Body of pancreas (tissue), 4 donors: ENCODE results near the gene ZNF500. TPM values are rescaled to one million over a fixed set of nuclear protein-coding genes. Genes with fewer than 3 reads are reported as not detected.

Source experiments
- ATAC-seq: fragments of 150-250 bp; one replicate; pipeline ENCODE4 v1.9.1; 2016
- DNase-seq, 4 donors: peaks; one replicate each; pipeline ENCODE4 v3.0.0-alpha.2; 2019
- H3K27ac ChIP-seq, 4 donors: fragments of 200-600 bp; sonication (generic); 1 replicate in 3 of 4; 2 replicates in 1 of 4; pipeline versions ENCODE4 v1.5.1 to v1.6.1; 2016 to 2019; ENCODE audit warnings: mild to moderate bottlenecking in 1 of 4, mixed read lengths in 1 of 4, moderate library complexity in 1 of 4
- H3K27me3 ChIP-seq, 2 donors: fragments of 200-600 bp; sonication (generic); one replicate each; pipeline ENCODE4 v1.6.0; 2016; ENCODE audit warnings: mild to moderate bottlenecking in 1 of 2
- H3K36me3 ChIP-seq, 2 donors: fragments of 200-600 bp; sonication (generic); replicated peaks in 1 of 2; 2 replicates each; pipeline ENCODE4 v1.5.1; 2016; ENCODE audit warnings: low read depth in 2 of 2; ENCODE audit not compliant: insufficient read depth in 1 of 2
- H3K4me1 ChIP-seq: fragments of 200-600 bp; sonication (generic); one replicate; pipeline ENCODE4 v1.6.0; 2016
- H3K4me3 ChIP-seq, 2 donors: fragments of 200-600 bp; sonication (generic); 1 replicate in 1 of 2; 2 replicates in 1 of 2; pipeline ENCODE4 v1.5.1; 2016 to 2019
- H3K9me3 ChIP-seq, 3 donors: fragments of 200-600 bp; sonication (generic); 1 replicate in 2 of 3; 2 replicates in 1 of 3; pipeline ENCODE4 v1.5.1; 2016
- POLR2A ChIP-seq, 3 donors: fragments of 450-650 bp; IDR thresholded peaks; one replicate each; pipeline ENCODE4 v1.6.1; 2016; ENCODE audit warnings: antibody characterized with exemption in 3 of 3, mild to moderate bottlenecking in 2 of 3
- WGBS, 2 donors: methylation state at CpG; one replicate each; pipeline ENCODE4 v1.1.5; 2017; 5-methylcytosine and 5-hydroxymethylcytosine counted together
- intact Hi-C: fragments of 100-400 bp; cut with DNase I; formaldehyde crosslinking; loops from one replicate; pipeline ENCODE4 v1.15.1; 2023
- total RNA-seq, 2 donors: library from RNA; depleted of rRNA; stranded (reverse); fragments of >200 nt; gene quantifications; one replicate each; pipeline ENCODE4 v1.1.0, GENCODE V29; 2016
- TF ChIP-seq, protein P1 (sequence below), 7 experiments: fragments of 450-650 bp in 4 of 7; fragments of 200-600 bp in 3 of 7; sonication (generic) in 3 of 7; IDR thresholded peaks; one replicate each; pipeline ENCODE4 v1.5.1; 2016 to 2019; ENCODE audit warnings: antibody characterized with exemption in 7 of 7

ZNF500 gene
- total RNA-seq, 2 donors from 2014 or later, result 7.5 to 13.8 TPM

DNA sequence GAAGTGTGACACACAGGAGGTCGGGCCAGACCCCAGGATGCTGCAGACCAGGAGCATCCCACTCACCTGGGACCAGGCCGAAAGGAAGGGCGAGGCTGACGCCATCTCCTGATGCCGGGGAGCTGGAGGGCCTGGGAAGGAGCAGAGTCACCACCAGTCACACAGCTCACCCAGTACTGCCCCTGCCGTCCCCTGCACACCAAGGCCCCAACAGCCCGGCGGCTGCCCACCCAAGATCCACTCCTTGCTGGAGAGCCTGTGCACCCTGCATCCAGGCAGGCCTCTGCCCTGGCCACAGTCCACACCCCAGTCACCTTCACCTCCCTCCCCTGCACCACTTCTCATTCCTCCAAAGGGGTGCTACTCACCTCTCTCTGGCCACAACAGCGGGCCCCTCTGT lies 4.8 kb downstream of the ZNF500 start:
- no peak for TF ChIP-seq POLR2A (IDR thresholded peaks at IDR 0.05)
- TF ChIP-seq, protein P1, sequence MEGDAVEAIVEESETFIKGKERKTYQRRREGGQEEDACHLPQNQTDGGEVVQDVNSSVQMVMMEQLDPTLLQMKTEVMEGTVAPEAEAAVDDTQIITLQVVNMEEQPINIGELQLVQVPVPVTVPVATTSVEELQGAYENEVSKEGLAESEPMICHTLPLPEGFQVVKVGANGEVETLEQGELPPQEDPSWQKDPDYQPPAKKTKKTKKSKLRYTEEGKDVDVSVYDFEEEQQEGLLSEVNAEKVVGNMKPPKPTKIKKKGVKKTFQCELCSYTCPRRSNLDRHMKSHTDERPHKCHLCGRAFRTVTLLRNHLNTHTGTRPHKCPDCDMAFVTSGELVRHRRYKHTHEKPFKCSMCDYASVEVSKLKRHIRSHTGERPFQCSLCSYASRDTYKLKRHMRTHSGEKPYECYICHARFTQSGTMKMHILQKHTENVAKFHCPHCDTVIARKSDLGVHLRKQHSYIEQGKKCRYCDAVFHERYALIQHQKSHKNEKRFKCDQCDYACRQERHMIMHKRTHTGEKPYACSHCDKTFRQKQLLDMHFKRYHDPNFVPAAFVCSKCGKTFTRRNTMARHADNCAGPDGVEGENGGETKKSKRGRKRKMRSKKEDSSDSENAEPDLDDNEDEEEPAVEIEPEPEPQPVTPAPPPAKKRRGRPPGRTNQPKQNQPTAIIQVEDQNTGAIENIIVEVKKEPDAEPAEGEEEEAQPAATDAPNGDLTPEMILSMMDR (IDR thresholded peaks at IDR 0.05), result no peak
- Histone ChIP-seq H3K27ac (no peak overlapping the region), H3K9me3 (no peaks in the 10 kb centered on the region), H3K4me3 (no peak overlapping the region), H3K27me3 (no peaks in the 10 kb centered on the region), H3K36me3 (peaks cover 4 to 31% of the 10 kb centered on the region in 2 donors), H3K4me1 (peaks cover 14% of the 10 kb centered on the region)
- ATAC-seq (no peak), DNase-seq (no peak)
- intact Hi-C loops, result no loop called here
- WGBS, 2 donors, result 89 to 94% methylated on average over 8 to 9 of the region's 9 CpGs

DNA sequence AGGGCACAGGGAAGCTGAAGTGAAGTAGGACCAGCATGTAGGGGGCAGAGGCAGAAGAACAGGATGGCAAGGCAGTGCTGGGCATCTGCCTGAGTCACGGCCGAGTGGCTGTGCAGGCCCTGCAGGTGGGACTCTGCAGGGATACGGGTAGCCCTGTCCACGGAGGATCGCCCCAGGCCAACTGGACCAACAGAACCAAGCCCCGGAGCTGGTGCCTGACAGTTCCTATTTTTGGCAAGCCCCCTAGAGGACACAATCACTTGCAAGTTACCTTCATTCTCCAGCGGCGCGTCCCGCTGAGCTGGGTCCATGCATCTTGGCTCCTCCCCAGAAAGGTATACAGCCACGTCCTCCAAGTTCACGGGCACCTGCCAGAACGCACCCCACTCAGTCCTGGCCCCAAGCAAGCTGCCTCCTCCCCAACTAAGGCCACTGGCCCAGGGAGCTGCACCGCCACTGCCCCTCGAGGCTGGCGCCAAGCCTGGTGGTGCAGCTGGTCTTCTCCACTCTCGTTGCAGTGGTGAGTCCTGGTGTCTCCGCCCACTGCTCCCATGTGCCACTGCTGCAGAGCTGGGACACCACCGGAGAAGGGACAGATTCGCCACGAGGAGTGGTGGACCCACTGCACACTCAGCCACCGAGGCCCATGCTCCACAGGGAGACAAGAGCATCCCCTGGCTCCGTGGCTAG lies 6.6 kb downstream of the ZNF500 start:
- no peak for ATAC-seq

DNA sequence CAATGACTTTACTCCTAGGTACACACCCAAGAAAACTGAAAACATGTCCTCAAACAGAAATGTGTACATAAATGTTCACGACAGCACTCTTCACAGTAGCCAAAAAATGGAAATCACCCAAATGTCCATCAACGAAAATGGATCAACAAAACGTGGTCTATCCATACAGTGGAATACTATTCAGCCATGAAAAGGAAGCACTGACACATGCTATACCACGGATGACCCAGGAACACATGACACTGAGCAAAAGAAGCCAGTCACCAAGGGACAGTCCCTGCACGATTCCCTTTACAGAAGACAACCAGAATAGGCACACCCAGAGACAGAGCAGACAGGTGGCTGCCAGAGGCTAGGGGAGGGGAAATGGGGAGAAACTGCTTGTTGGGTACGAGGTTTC lies 11.3 kb downstream of the ZNF500 start:
- no peak overlapping the region for H3K4me3 ChIP-seq
- ATAC-seq, result no peak
- WGBS, 2 donors, result 96% methylated on average over 6 of the region's 6 CpGs
- H3K9me3 ChIP-seq, result no peaks in the 10 kb centered on the region
- TF ChIP-seq, protein P1 (IDR thresholded peaks at IDR 0.05), result no peak
- TF ChIP-seq POLR2A (IDR thresholded peaks at IDR 0.05), result no peak
- DNase-seq, result no peak
- no peaks in the 10 kb centered on the region for H3K4me1 ChIP-seq
- intact Hi-C loops, result no loop called here
- no peaks in the 10 kb centered on the region for H3K27me3 ChIP-seq
- peaks cover 13 to 36% of the 10 kb centered on the region in 2 donors for H3K36me3 ChIP-seq
- no peak overlapping the region for H3K27ac ChIP-seq

More for the DNA sequence above, 6.6 kb downstream of the ZNF500 start:
- no peak overlapping the region for H3K4me3 ChIP-seq
- H3K27me3 ChIP-seq, result no peaks in the 10 kb centered on the region
- no peak for DNase-seq
- 89 to 95% methylated on average over 11 to 23 of the region's 23 CpGs for WGBS, 2 donors
- TF ChIP-seq, protein P1 (IDR thresholded peaks at IDR 0.05), result no peak
- TF ChIP-seq POLR2A (IDR thresholded peaks at IDR 0.05), result no peak
- no peaks in the 10 kb centered on the region for H3K9me3 ChIP-seq
- peaks cover 4 to 35% of the 10 kb centered on the region in 2 donors for H3K36me3 ChIP-seq
- intact Hi-C loops, result no loop called here
- H3K27ac ChIP-seq, result no peak overlapping the region
- peaks cover 3% of the 10 kb centered on the region for H3K4me1 ChIP-seq

DNA sequence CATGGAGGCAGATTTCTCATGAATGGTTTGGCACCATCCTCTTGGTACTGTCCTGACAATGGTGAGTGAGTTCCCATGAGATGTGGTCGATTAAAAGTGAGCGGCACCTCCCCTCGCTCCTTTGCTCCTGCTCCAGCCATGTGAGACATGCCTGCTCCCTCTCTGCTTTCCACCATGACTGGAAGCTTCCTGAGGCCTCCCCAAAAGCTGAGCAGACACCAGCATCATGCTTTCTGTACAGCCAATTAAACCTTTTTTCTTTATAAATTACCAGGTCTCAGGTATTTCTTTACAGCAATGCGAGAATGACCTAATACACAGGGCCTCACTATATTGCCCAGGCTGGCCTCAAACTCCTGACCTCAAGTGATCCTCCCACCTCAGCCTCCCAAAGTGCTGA lies 12.1 kb downstream of the ZNF500 start:
- Histone ChIP-seq H3K9me3 (no peaks in the 10 kb centered on the region), H3K4me3 (no peak overlapping the region), H3K27ac (no peak overlapping the region), H3K4me1 (no peaks in the 10 kb centered on the region), H3K27me3 (no peaks in the 10 kb centered on the region), H3K36me3 (peaks cover 13 to 31% of the 10 kb centered on the region in 2 donors)
- 98 to 99% methylated on average over 4 of the region's 4 CpGs for WGBS, 2 donors
- TF ChIP-seq, protein P1 (IDR thresholded peaks at IDR 0.05), result no peak
- TF ChIP-seq POLR2A (IDR thresholded peaks at IDR 0.05), result no peak
- ATAC-seq, result no peak
- intact Hi-C loops, result no loop called here
- DNase-seq, result no peak

DNA sequence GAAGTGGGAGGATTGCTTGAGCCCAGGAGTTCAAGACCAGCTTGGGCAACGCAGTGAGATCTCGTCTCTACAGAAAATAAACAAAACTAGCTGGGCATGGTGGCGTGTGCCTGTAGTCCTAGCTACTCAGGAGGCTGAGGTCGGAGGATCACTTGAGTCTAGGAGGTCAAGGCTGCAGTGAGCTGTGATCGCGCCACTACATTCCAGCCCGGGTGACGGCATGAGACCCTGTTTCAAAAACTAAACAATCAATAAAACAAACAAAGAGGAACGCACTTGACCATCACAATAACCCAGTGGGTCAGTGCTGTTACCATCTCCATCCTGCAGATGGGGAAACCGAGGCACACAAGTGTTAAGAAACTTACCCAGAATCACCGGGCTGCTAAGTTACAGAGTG lies 13.7 kb downstream of the ZNF500 start:
- Histone ChIP-seq H3K4me1 (no peaks in the 10 kb centered on the region), H3K4me3 (no peak overlapping the region), H3K36me3 (peaks cover 12 to 21% of the 10 kb centered on the region in 2 donors), H3K9me3 (no peaks in the 10 kb centered on the region), H3K27me3 (no peaks in the 10 kb centered on the region), H3K27ac (no peak overlapping the region)
- DNase-seq (no peak), ATAC-seq (no peak)
- TF ChIP-seq POLR2A (IDR thresholded peaks at IDR 0.05), result no peak
- TF ChIP-seq, protein P1 (IDR thresholded peaks at IDR 0.05), result no peak
- intact Hi-C loops, result no loop called here
- WGBS, 2 donors, result 73 to 84% methylated on average over 8 to 11 of the region's 11 CpGs
